ENCODE data around the gene CRYGN.
A peak's percentile ranks its signal among the peaks of the same experiment; 100 is the strongest.

CRYGN gene

GRCh38 chr7:151459726-151460473 lies 20.0 kb upstream of the CRYGN start:
- DNase-seq (ENCODE audit: low read depth in 2 of 2), result no peak

GRCh38 chr7:151457534-151457933 lies 17.6 kb upstream of the CRYGN start:
- no peak for DNase-seq (ENCODE audit: low read depth in 2 of 2)

- no peak for DNase-seq (ENCODE audit: low read depth in 2 of 2)
Measured at GRCh38 chr7:151456782-151457181, 16.8 kb upstream of the CRYGN start.

- DNase-seq (ENCODE audit: low read depth in 2 of 2), result no peak
Measured at GRCh38 chr7:151456276-151456675, 16.3 kb upstream of the CRYGN start.

- no peak for DNase-seq (ENCODE audit: low read depth in 2 of 2)
Measured at GRCh38 chr7:151455690-151456089, 15.7 kb upstream of the CRYGN start.

- no peak for DNase-seq (ENCODE audit: low read depth in 2 of 2)
Measured at GRCh38 chr7:151454932-151455530, 15.1 kb upstream of the CRYGN start.

GRCh38 chr7:151454305-151454704 lies 14.4 kb upstream of the CRYGN start:
- no peak for DNase-seq (ENCODE audit: low read depth in 2 of 2)

GRCh38 chr7:151453326-151453791 lies 13.4 kb upstream of the CRYGN start:
- no peak for DNase-seq (ENCODE audit: low read depth in 2 of 2)

- DNase-seq (ENCODE audit: low read depth in 2 of 2), result no peak
Measured at GRCh38 chr7:151452680-151453325, 12.9 kb upstream of the CRYGN start.

- DNase-seq (ENCODE audit: low read depth in 2 of 2), result no peak
Measured at GRCh38 chr7:151451626-151452571, 12.0 kb upstream of the CRYGN start.

GRCh38 chr7:151451156-151451555 lies 11.2 kb upstream of the CRYGN start:
- no peak for DNase-seq (ENCODE audit: low read depth in 2 of 2)

- no peak for DNase-seq (ENCODE audit: low read depth in 2 of 2)
Measured at GRCh38 chr7:151449990-151450389, 10.0 kb upstream of the CRYGN start.

GRCh38 chr7:151448261-151449252 lies 8.6 kb upstream of the CRYGN start:
- DNase-seq (ENCODE audit: low read depth in 2 of 2), result peak; percentile 51 to 67

- no peak for DNase-seq (ENCODE audit: low read depth in 2 of 2)
Measured at GRCh38 chr7:151447901-151448260, 7.9 kb upstream of the CRYGN start.

GRCh38 chr7:151447312-151447711 lies 7.4 kb upstream of the CRYGN start:
- DNase-seq (ENCODE audit: low read depth in 2 of 2), result no peak

GRCh38 chr7:151446412-151446811 lies 6.5 kb upstream of the CRYGN start:
- DNase-seq (ENCODE audit: low read depth in 2 of 2), result no peak

GRCh38 chr7:151444632-151445031 lies 4.7 kb upstream of the CRYGN start:
- no peak for DNase-seq (ENCODE audit: low read depth in 2 of 2)

- no peak for DNase-seq (ENCODE audit: low read depth in 2 of 2)
Measured at GRCh38 chr7:151442776-151443496, 3.0 kb upstream of the CRYGN start.

- DNase-seq (ENCODE audit: low read depth in 2 of 2), result no peak
Measured at GRCh38 chr7:151440799-151441445, 981 bp upstream of the CRYGN start.
